HepG2 (cell line): ENCODE data around the gene GTF2H1. TPM values are rescaled to one million over a fixed set of nuclear protein-coding genes. Genes with fewer than 3 reads are reported as not detected.

Experiments used
- ATAC-seq: fragments of 200-7000 bp; cut with Tn5 transposase; 3 replicates; pipeline ENCODE4 v1.9.1; 2020; ENCODE audit warnings: mild to moderate bottlenecking, moderate library complexity
- BruUV-seq: library from RNA; stranded (reverse); fragments of 400-500 nt; replicated peaks from 2 replicates; lab custom pipeline; 2021; lab: Mats Ljungman, UMichigan
- CTCF ChIA-PET: fragments of 300-600 bp; formaldehyde crosslinking; extraction: SDS; loops from one replicate; lab custom pipeline; 2021; ENCODE audit warnings: low total read pairs, inconsistent platforms, low intra/inter-chr PET ratio; lab: Yijun Ruan, JAX
- POLR2A ChIA-PET: fragments of 350-600 bp; sonication (Branson Sonifier 250); formaldehyde crosslinking; loops from one replicate; lab custom pipeline; 2020; ENCODE audit warnings: antibody characterized with exemption, inconsistent platforms; lab: Yijun Ruan, JAX
- DNase-seq: peaks from one replicate; pipeline ENCODE4 v3.0.0-alpha.2; 2015; ENCODE audit warnings: low spot score
- FAIRE-seq: peaks from 3 replicates; lab custom pipeline; 2011; peaks lifted over from hg19 to GRCh38; lab: Jason Lieb, UNC
- H2AFZ ChIP-seq: one replicate; pipeline ENCODE4 v1.6.1; 2011; ENCODE audit warnings: low read length, inconsistent platforms
- H3K27ac ChIP-seq: fragments of 300-600 bp; 3 replicates; pipeline ENCODE4 v1.8.0; 2011; ENCODE audit warnings: mixed run types, mild to moderate bottlenecking, mixed read lengths, low read length, inconsistent platforms; ENCODE audit not compliant: insufficient read depth; ENCODE audit errors: extremely low read length
- H3K27me3 ChIP-seq, 2 experiments: fragments of 200-600 bp in 1 of 2; 2 replicates in 1 of 2; 3 replicates in 1 of 2; pipeline versions ENCODE4 v1.6.0 to v1.8.0; 2011; ENCODE audit warnings: low read length in 2 of 2, mild to moderate bottlenecking in 2 of 2, moderate library complexity in 2 of 2, inconsistent platforms in 1 of 2; ENCODE audit not compliant: insufficient read depth in 2 of 2, control insufficient read depth in 1 of 2
- H3K36me3 ChIP-seq, 2 experiments: fragments of 200-600 bp in 1 of 2; replicated peaks in 1 of 2; 2 replicates in 1 of 2; 3 replicates in 1 of 2; pipeline versions ENCODE4 v1.5.1 to v1.8.0; 2011; ENCODE audit warnings: low read length in 2 of 2, inconsistent platforms in 1 of 2; ENCODE audit not compliant: insufficient read depth in 2 of 2, control insufficient read depth in 1 of 2
- H3K4me1 ChIP-seq: 2 replicates; pipeline ENCODE4 v1.5.1; 2012; ENCODE audit warnings: low read length, inconsistent platforms; ENCODE audit not compliant: insufficient read depth
- H3K4me2 ChIP-seq: 2 replicates; pipeline ENCODE4 v1.6.0; 2011; ENCODE audit warnings: low read depth, low read length, inconsistent platforms
- H3K4me3 ChIP-seq, 3 experiments: fragments of 200-600 bp in 1 of 3; sonication (generic), shearing (Covaris generic) in 1 of 3; replicated peaks in 1 of 3; 2 replicates each; pipeline ENCODE4 v1.5.1; 2011 to 2016; ENCODE audit warnings: low read length in 3 of 3, inconsistent platforms in 2 of 3, low read depth in 2 of 3, mild to moderate bottlenecking in 2 of 3, control low read depth in 1 of 3, mixed read lengths in 1 of 3; ENCODE audit not compliant: insufficient read depth in 1 of 3
- H3K79me2 ChIP-seq: one replicate; pipeline ENCODE4 v1.6.1; 2011; ENCODE audit warnings: low read length, inconsistent platforms; ENCODE audit not compliant: insufficient read depth
- H3K9ac ChIP-seq: 2 replicates; pipeline ENCODE4 v1.6.0; 2011; ENCODE audit warnings: mild to moderate bottlenecking, low read depth, low read length, inconsistent platforms; ENCODE audit not compliant: insufficient read depth
- H3K9me3 ChIP-seq: 2 replicates; pipeline ENCODE4 v1.5.1; 2012; ENCODE audit warnings: mild to moderate bottlenecking, low read length
- H4K20me1 ChIP-seq: 2 replicates; pipeline ENCODE4 v1.6.0; 2011; ENCODE audit warnings: inconsistent platforms, mild to moderate bottlenecking, low read length, moderate library complexity; ENCODE audit not compliant: insufficient read depth
- BORCS8-MEF2B ChIP-seq: sonication (generic); formaldehyde crosslinking; IDR thresholded peaks from 2 replicates; pipeline ENCODE4 v1.8.0; 2022; ENCODE audit warnings: mild to moderate bottlenecking, missing genetic modification reagents
- FOXP1 ChIP-seq, 2 experiments: fragments of 450-650 bp in 1 of 2; IDR thresholded peaks; 2 replicates each; pipeline ENCODE4 v1.6.1; 2017 to 2018; ENCODE audit warnings: antibody characterized with exemption in 1 of 2
- HOXA7 ChIP-seq: sonication (generic); formaldehyde crosslinking; IDR thresholded peaks from 2 replicates; pipeline ENCODE4 v1.8.1; 2022; ENCODE audit warnings: mild to moderate bottlenecking, missing genetic modification reagents, moderate library complexity
- LBX2 ChIP-seq: sonication (generic); formaldehyde crosslinking; IDR thresholded peaks from 2 replicates; pipeline ENCODE4 v1.5.0; 2020; ENCODE audit warnings: missing genetic modification reagents, mild to moderate bottlenecking, borderline replicate concordance
- LCORL ChIP-seq, 2 experiments: fragments of 450-650 bp in 1 of 2; sonication (generic) in 1 of 2; formaldehyde crosslinking in 1 of 2; IDR thresholded peaks; 2 replicates each; pipeline versions ENCODE4 v1.5.0 to v1.6.1; 2017 to 2020; ENCODE audit warnings: antibody characterized with exemption in 1 of 2, missing genetic modification reagents in 1 of 2
- ZNF792 ChIP-seq: IDR thresholded peaks from 2 replicates; pipeline ENCODE4 v1.6.1; 2016
- WGBS: methylation state at CpG from one replicate; pipeline ENCODE4 v1.1.6; 2017; ENCODE audit warnings: low lambda C conversion rate; 5-methylcytosine and 5-hydroxymethylcytosine counted together
- in situ Hi-C: cut with HindIII; loops from 2 replicates; pipeline ENCODE4 v1.10.0; 2017; ENCODE audit warnings: low pct_unique_long_range_greater_than_20kb; ENCODE audit not compliant: extremely low pct_ligation_motif_present
- intact Hi-C: fragments of 100-400 bp; cut with micrococcal nuclease; formaldehyde crosslinking; loops from one replicate; pipeline ENCODE4 v1.10.0; 2022; ENCODE audit not compliant: unreplicated experiment
- polyA plus RNA-seq, 8 experiments: library from polyadenylated mRNA; depleted of rRNA in 3 of 8; stranded (reverse) in 7 of 8; unstranded in 1 of 8; fragments of >200 nt; fragmentation: Illumina TruSeq in 4 of 8; extraction: Trizol in 4 of 8; gene quantifications; 2 replicates each; pipeline versions ENCODE4 v1.2.1 to v1.2.3, GENCODE V29; 2011 to 2016; ENCODE audit warnings: low read depth in 4 of 8, missing spikeins in 1 of 8, mixed read lengths in 1 of 8; ENCODE audit not compliant: insufficient read depth in 1 of 8
- total RNA-seq, 5 experiments: library from RNA; depleted of rRNA; stranded (reverse); fragments of >200 nt; fragmentation: Illumina TruSeq; extraction: Trizol; gene quantifications; 2 replicates each; pipeline ENCODE4 v1.2.3, GENCODE V29; 2016; ENCODE audit warnings: low read depth in 1 of 5
- TF ChIP-seq, protein P1 (sequence below): sonication (generic); formaldehyde crosslinking; IDR thresholded peaks from 2 replicates; pipeline ENCODE4 v1.5.0; 2020; ENCODE audit warnings: mild to moderate bottlenecking, missing genetic modification reagents, borderline replicate concordance
- TF ChIP-seq, protein P2 (sequence below): sonication (generic); formaldehyde crosslinking; IDR thresholded peaks from 2 replicates; pipeline ENCODE4 v1.5.0; 2020; ENCODE audit warnings: mild to moderate bottlenecking, missing genetic modification reagents
- TF ChIP-seq, protein P3 (sequence below): sonication (generic); formaldehyde crosslinking; conservative IDR thresholded peaks from 2 replicates; pipeline ENCODE4 v1.5.0; 2020; ENCODE audit warnings: missing genetic modification reagents

Gene GTF2H1
- total and polyA plus RNA-seq, 2 of the 13 experiments (the other 11 are each of a cell fraction or from before 2014, with no cell fraction given), result 15.7 to 51.4 TPM

- FAIRE-seq (no peak), ATAC-seq (no peak), DNase-seq (no peak)
- Histone ChIP-seq H3K4me1 (no peaks in the 10 kb centered on the region), H3K79me2 (no peaks in the 10 kb centered on the region), H3K27ac (no peak overlapping the region), H3K36me3 (peaks cover 13 to 72% of the 10 kb centered on the region in 2 experiments), H3K27me3 (no peaks in the 10 kb centered on the region), H2AFZ (no peak overlapping the region), H4K20me1 (no peaks in the 10 kb centered on the region), H3K4me3 (no peak overlapping the region), H3K4me2 (no peak overlapping the region), H3K9me3 (no peaks in the 10 kb centered on the region), H3K9ac (no peak overlapping the region)
- POLR2A ChIA-PET, result no interaction called here
- intact Hi-C loops, result loop anchor here (10.0 kb wide), 1 partner anchor 120 kb away; the partner anchor contains the start of gene MRGPRX4
- in situ Hi-C loops, result no loop called here
- 97% methylated on average over 5 of the region's 5 CpGs for WGBS
- no TSS peak for BruUV-seq
- CTCF ChIA-PET, result no interaction called here
- TF ChIP-seq, protein P1, sequence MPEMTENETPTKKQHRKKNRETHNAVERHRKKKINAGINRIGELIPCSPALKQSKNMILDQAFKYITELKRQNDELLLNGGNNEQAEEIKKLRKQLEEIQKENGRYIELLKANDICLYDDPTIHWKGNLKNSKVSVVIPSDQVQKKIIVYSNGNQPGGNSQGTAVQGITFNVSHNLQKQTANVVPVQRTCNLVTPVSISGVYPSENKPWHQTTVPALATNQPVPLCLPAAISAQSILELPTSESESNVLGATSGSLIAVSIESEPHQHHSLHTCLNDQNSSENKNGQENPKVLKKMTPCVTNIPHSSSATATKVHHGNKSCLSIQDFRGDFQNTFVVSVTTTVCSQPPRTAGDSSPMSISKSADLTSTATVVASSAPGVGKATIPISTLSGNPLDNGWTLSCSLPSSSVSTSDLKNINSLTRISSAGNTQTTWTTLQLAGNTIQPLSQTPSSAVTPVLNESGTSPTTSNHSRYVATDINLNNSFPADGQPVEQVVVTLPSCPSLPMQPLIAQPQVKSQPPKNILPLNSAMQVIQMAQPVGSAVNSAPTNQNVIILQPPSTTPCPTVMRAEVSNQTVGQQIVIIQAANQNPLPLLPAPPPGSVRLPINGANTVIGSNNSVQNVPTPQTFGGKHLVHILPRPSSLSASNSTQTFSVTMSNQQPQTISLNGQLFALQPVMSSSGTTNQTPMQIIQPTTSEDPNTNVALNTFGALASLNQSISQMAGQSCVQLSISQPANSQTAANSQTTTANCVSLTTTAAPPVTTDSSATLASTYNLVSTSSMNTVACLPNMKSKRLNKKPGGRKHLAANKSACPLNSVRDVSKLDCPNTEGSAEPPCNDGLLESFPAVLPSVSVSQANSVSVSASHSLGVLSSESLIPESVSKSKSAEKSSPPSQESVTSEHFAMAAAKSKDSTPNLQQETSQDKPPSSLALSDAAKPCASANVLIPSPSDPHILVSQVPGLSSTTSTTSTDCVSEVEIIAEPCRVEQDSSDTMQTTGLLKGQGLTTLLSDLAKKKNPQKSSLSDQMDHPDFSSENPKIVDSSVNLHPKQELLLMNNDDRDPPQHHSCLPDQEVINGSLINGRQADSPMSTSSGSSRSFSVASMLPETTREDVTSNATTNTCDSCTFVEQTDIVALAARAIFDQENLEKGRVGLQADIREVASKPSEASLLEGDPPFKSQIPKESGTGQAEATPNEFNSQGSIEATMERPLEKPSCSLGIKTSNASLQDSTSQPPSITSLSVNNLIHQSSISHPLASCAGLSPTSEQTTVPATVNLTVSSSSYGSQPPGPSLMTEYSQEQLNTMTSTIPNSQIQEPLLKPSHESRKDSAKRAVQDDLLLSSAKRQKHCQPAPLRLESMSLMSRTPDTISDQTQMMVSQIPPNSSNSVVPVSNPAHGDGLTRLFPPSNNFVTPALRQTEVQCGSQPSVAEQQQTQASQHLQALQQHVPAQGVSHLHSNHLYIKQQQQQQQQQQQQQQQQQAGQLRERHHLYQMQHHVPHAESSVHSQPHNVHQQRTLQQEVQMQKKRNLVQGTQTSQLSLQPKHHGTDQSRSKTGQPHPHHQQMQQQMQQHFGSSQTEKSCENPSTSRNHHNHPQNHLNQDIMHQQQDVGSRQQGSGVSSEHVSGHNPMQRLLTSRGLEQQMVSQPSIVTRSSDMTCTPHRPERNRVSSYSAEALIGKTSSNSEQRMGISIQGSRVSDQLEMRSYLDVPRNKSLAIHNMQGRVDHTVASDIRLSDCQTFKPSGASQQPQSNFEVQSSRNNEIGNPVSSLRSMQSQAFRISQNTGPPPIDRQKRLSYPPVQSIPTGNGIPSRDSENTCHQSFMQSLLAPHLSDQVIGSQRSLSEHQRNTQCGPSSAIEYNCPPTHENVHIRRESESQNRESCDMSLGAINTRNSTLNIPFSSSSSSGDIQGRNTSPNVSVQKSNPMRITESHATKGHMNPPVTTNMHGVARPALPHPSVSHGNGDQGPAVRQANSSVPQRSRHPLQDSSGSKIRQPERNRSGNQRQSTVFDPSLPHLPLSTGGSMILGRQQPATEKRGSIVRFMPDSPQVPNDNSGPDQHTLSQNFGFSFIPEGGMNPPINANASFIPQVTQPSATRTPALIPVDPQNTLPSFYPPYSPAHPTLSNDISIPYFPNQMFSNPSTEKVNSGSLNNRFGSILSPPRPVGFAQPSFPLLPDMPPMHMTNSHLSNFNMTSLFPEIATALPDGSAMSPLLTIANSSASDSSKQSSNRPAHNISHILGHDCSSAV (CRISPR knock-in tag), result no peak
- TF ChIP-seq LCORL (IDR thresholded peaks at IDR 0.05) (no peak), LCORL (CRISPR knock-in tag; IDR thresholded peaks at IDR 0.05) (no peak), LBX2 (no peak), FOXP1 (IDR thresholded peaks at IDR 0.05) (no peak), FOXP1 (CRISPR knock-in tag; IDR thresholded peaks at IDR 0.05) (no peak), BORCS8-MEF2B (CRISPR knock-in tag) (no peak), HOXA7 (CRISPR knock-in tag) (no peak), ZNF792 (CRISPR knock-in tag) (no peak)
- TF ChIP-seq, protein P2, sequence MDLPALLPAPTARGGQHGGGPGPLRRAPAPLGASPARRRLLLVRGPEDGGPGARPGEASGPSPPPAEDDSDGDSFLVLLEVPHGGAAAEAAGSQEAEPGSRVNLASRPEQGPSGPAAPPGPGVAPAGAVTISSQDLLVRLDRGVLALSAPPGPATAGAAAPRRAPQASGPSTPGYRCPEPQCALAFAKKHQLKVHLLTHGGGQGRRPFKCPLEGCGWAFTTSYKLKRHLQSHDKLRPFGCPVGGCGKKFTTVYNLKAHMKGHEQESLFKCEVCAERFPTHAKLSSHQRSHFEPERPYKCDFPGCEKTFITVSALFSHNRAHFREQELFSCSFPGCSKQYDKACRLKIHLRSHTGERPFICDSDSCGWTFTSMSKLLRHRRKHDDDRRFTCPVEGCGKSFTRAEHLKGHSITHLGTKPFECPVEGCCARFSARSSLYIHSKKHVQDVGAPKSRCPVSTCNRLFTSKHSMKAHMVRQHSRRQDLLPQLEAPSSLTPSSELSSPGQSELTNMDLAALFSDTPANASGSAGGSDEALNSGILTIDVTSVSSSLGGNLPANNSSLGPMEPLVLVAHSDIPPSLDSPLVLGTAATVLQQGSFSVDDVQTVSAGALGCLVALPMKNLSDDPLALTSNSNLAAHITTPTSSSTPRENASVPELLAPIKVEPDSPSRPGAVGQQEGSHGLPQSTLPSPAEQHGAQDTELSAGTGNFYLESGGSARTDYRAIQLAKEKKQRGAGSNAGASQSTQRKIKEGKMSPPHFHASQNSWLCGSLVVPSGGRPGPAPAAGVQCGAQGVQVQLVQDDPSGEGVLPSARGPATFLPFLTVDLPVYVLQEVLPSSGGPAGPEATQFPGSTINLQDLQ (CRISPR knock-in tag), result no peak
- TF ChIP-seq, protein P3, sequence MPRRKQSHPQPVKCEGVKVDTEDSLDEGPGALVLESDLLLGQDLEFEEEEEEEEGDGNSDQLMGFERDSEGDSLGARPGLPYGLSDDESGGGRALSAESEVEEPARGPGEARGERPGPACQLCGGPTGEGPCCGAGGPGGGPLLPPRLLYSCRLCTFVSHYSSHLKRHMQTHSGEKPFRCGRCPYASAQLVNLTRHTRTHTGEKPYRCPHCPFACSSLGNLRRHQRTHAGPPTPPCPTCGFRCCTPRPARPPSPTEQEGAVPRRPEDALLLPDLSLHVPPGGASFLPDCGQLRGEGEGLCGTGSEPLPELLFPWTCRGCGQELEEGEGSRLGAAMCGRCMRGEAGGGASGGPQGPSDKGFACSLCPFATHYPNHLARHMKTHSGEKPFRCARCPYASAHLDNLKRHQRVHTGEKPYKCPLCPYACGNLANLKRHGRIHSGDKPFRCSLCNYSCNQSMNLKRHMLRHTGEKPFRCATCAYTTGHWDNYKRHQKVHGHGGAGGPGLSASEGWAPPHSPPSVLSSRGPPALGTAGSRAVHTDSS (CRISPR knock-in tag), result no peak
Measured at GRCh38 chr11:18294862-18295261, 27.5 kb upstream of the GTF2H1 start.
